Ureter (tissue), 1 donor: ENCODE data around the gene RAB14. TPM values are rescaled to one million over a fixed set of nuclear protein-coding genes. Genes with fewer than 3 reads are reported as not detected.
A peak's percentile ranks its signal among the peaks of the same experiment; 100 is the strongest.

ENCODE experiments used
- DNase-seq: peaks from one replicate; pipeline ENCODE4 v3.0.0-alpha.2; 2020; ENCODE audit warnings: low spot score
- total RNA-seq: library from RNA; stranded (reverse); gene quantifications from one replicate; pipeline ENCODE4 v1.2.4, GENCODE V29; 2023
- donor health status: DM: yes; HTN: yes; CAD: no.

RAB14 gene
- total RNA-seq = 115 TPM

DNA sequence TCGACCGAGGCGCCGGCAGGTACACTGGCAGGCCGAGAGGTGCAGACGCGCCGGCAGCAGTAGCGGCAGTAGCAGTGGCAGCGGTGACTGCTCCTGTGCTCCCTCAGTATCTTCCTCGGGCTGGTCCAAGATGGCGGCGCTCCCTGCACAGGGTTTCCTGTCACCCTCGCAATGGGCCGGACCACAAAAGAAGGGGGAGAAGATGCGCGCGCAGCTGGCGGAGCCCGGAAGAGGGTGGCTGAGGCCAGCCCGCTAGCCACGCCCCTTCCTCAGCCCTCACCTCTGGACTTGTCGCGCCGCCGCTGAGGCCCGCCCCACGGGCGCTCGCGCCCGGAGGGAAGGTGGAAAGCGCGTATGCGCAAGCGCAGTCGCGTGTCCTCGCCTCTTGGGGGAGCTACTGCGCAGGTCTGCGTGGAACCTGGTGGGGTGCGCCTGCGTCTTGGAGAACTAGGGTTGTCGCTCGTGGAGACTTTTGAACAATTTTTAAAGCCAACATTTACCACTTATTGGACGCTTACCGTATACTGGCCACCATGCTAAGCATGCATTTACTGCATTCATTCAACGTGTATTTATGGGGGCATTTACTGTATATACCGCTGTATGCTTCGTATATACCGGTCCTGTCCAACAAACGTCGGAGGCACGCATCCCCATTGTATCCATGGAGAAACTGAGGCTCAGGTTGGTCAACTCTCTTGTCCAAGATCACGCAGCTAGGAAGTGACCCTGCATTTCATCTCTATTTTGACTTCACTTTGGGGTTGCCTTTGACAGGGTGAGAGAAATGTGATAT lies at the start of gene RAB14:
Gene RAB14, minus strand, starts transcription at position 132 of the 796 bp plus-strand sequence. CDS start 8,457 bp downstream, outside the sequence.
- DNase-seq = peak; percentile 100

DNA sequence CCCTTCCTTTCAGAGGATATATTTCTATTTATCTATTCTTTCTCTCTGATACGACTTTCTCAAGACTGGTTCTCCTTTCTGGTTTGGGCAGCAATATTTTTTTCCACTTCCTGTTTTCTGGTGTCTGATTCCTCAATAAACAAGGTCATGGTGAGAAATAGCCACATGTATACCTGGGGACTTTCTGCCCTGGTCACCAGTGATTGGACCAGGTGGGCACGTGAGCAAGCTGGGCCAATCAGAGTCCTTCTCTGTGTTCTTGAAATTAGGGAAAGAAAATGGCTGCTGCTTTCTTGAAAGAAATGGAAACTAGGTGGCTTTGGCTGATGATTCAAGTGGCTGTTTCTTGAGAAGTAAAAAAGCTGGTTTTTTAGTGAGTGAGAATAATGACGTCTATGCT lies 47.9 kb upstream of the RAB14 start:
- no peak for DNase-seq

DNA sequence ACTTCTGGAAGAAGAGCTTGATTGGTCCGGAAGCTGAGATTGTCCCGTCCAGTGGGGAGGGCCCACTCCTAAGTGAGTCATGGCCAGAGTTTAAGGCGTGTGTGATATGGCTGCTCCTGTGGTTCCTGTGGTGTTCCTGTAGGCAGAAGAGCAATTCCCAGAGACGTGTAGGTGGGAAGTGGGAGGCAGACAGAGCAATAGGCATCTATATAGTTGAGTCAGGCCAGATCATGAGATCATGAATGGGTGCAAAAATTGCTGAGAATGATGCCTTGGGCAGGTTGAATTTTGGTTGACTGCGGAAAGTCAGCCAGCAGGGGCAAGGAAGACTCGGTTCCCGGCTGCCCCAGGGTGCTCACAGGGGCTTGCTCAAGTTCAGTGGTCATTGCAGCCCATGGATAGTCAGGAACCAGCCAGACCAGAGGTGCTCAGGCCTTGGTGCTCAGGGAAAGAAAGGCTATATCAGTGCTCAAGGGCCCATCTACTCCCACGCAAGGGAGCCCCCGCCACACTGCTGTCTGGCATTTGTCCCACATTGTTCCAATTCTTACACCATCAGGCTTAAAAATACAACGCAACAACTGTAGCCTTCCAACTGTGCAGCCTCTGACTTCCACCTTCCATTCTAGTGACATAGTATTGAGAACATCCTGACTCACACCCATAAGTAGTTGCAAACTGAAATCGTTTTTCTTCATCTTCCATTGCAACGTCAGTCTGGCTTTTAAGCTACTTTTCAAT lies 45.3 kb upstream of the RAB14 start:
- no peak for DNase-seq

DNA sequence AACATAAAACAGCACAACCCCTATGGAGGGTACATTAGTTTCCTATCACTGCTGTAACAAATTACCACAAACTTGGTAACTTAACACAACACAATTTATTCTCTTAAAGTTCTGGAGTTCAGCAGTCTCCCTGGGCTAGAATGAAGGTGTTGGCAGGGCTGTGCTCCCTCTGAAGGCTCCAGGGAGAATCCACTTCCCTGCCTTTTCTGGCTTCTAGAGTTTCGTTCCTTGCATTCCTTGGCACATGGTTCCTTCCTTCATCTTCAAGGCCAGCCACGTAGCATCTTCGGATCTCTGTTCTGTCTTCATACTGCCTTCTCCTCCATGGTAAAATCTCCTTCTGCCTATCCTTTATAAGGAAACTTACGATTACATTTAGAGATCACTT lies 41.3 kb upstream of the RAB14 start:
- DNase-seq = no peak

DNA sequence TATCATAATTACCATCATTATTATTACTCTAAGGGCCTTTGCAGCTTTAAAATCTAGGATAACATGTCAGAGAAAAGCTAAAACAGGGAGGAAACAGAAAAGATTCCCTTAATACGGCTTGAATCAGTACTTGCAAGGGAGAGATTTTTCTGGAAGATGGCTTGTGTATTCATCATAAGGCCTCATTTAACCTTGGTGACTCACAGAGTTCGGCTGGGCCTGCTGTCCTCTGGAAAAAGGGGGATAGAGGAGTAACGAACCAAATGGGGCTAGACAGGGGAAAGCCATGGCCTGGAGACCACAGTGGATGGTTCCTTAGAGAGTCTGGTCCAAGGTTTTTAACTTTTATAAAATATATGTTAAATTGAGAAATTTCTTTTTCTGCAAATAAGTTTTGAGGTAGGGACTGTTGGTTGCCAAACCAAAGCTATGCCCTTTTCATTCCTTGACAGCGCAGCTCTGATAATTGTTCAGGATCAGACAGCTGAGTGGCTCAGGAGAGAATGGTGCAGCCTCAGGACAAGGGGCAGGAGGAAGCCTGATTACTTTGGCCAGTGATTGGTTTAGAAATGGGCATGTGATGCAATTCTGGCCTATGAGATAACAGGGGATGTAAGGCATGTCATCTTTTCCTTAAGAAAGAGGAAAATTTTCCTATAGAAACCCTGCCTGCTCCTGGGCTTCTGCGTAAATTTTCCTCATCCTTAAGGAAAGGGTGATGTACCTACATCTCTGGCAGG lies 40.7 kb upstream of the RAB14 start:
- no peak for DNase-seq

DNA sequence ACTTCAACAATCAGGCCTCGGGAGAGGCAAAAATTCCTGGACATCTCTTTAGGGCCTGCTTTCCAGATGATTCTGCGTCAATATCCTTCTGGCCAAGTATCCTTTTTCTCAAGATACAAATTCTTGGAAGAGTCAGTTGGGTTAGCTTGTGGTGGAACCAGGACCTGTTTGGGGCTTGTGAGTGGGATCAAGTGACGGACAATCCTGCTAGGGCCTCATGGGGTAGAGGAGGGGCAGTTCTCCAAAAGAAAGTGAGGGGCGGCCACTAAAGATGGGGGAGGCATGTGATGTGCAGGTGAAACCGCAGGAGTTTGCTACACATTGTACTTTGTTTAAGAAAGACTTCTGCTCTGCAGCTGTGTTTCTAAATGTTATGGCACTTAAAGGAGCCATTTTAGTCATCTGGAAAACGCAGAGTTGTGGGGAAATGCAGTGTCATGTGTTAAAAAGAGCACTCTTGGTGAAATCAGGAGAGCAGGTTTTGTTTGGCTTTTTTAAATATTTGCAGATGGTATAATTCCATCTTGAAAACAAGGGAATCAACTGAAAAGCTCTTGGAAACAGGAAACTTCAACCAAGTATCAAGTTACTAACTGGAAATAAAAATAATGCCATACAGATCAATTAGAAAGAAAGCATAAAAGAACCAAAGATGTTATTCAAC lies 38.9 kb upstream of the RAB14 start:
- DNase-seq = no peak

DNA sequence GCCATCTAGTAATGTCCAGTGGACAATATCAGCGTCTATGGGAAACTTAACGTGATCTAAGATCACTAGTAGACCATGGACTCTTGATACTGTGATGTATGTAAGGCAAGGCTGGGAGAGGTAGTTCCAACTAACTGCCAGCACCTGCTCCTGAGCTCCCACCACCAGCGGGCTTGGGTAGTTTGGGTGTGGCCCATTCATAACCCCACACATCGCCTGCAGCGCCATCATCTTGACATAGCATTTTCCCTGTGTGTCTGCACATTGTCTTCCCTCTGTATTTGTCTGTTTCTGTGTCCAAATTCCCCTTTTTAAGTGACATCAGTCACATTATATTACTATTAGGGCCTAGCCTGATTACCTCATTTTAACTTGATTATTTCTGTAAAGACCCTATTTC lies 38.2 kb upstream of the RAB14 start:
- DNase-seq = no peak

DNA sequence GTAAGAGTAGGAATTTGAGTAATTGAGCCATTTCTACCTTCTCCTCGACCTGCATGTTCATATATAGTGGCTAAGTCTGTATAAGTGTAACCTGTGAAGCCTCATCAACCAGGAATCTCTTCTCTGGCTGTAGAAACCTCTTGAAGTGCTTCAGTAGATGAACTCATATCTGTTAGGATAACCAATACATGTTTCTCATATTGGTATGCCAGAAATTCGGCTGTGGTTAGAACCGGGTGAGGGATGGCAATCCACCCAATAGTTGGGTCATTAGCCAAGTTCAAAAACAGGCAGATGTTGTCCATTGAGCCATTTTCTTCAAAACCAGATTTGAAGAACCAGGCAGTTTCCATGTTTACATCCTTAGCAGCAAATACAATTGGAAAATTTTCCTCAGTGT lies 37.4 kb upstream of the RAB14 start:
- DNase-seq = no peak

DNA sequence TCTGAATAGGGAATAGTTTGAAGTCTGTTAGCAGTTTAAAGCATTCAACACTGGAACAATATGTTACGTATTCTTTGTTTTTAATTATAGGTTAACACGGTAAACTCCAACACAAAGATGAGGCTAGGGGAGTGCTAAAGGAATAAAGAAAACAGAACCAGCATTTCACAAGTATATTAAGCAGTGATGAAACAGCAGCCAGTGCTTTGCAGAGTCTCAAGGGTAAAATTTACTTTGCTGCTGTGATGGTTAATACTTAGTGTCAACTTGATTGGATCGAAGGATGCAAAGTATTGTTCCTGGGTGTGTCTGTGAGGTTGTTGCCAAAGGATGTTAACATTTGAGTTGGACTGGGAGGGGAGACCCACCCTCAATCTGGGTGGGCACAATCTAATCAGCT lies 36.2 kb upstream of the RAB14 start:
- DNase-seq = no peak

DNA sequence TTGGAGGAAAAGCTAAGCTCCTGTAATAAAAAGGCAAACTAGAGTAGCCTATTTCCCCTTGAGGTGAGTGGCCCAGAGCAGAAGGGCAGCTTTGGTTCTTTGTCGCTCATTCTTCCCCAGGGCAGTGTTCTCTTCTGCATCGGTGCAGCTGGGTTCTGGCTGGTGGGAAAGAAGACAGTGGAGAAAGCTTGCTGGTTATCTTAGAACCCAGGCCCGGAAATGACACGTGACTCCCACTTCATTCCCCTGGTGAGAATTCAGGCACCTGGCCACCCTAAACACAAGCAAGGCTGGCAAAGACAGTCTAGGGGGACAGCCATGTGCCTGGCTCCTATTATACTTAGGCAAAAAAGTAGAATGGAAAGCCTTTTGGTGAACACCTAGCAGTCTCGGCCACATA lies 33.8 kb upstream of the RAB14 start:
- no peak for DNase-seq

DNA sequence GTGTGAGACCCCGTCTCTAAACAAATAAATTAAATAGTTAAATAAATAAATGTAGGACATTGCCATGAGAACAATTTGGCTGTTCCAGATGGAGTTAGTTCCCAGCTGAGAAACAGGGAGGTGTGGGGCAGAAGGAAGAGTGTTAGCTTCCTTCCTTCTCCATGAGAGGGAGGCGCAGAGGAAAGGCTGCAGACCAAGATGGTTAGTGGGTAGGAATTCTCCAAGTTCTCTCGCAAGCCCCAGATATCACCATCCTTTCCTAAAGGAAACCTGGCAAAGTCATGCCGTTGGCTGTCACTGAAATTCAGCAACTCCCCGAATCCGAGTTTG lies 33.1 kb upstream of the RAB14 start:
- no peak for DNase-seq

DNA sequence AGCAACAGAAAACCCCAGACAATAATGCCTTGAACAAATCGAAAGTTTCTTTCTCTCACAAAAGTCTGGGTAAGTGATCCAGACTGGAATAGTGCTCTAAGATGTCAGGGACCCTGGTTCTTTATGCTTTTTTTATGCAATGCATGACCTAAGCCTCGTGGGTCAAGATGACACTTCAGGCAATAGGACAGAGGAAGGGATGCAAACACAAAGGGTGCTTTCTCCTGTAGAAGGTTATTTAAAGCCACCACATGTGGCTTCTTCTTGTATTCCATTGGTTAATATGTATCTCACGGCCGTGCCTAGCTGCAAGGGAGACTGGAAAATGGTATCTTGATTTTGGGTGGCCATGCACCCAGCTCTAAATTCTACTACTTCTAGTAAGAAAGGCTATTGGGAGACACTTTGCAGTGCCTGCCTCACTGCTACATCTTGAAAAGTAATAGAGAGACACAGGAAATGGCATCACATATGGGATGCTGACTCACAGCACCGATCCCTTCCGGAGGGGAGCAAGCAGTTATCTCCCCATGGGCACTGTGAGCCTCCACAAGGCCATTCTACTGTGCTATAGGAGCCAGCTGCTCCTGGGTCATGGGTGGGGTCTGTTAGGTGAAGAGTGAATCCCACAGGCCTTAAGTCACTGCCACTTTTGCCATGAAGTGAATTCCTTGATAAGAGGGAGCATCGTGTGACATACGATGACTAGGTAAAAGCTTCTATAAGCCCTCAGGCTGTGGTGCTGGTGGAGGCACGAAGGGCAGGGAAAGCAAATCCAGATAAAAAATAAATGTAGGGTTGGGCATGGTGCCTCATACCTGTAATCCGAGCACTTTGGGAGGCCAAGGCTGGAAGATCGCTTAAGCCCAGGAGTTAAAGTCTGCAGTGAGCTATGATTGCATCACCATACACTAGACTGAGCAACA lies 32.5 kb upstream of the RAB14 start:
- no peak for DNase-seq

DNA sequence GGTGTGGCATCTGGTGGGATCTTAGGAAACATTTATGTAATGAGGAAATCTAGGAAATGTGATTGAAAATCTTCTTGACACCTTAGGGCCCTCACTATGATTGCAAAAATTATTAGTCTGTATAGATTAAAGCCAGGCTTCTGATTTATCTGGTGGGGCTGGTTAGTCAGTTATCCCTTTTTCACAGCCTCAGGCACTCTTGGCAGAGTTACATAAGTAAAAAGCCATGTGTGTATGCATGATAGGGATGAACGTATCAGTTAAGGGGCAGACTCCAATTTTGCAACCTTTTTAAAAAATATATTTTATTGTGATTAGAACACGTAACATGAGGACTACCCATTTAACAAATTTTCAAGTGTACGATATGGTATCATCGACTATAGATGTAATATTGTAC lies 30.6 kb upstream of the RAB14 start:
- DNase-seq = no peak

DNA sequence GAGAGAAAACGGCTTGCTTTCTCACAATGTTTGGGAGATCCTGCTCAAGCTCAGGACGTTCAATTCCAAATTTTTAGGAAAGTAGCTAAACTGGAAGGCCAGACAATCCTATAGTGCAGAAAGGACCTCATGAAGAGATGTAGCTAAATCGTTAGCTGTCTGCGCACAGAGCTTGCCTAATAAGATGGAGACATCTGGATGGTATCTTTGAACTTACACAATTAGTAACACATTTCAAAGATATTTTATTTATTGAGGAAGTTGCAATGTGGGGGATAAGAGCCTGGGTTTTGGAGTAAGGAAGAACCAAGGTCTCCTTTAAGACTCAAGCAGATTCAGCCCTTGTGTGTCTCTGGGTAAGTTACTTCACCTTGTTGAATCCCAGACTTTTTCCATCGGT lies 28.6 kb upstream of the RAB14 start:
- no peak for DNase-seq

DNA sequence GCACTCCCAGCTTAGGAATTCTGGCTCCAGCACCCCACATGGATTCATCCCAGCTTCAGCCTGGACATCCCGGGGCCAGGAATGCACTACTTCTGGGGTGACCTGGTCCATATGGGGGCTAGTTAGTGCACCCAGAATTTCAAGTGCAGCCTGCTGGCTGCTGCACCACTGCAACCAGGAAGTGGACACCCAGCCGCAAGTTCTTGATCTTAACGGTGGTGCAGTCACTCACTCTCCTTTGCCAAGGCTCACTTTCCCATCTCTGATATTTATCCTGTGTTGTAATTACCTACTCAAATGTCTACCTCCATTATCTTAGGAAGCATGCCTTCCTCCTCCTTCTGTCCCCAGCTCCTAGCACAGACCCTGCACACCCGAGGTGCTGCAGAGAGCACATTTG lies 26.2 kb upstream of the RAB14 start:
- no peak for DNase-seq

DNA sequence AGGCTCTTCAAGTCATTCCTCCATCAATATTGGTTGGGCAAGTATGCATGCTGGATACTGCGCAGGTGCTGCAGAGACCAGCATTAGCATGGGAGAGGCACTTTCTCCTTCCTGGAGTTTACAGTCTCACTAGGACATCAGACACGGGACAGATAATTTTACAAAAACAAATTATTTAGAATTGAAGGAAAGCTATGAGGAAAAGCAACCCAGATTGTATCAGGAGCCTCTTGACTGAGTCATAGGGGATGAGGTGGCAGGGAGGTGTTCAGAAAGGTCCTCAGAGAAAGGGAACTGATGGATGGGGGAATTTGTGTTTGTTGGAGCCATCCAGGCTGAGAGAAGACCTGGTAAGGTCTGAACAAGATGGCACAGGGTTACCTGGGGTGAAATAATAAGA lies 24.5 kb upstream of the RAB14 start:
- DNase-seq = no peak

DNA sequence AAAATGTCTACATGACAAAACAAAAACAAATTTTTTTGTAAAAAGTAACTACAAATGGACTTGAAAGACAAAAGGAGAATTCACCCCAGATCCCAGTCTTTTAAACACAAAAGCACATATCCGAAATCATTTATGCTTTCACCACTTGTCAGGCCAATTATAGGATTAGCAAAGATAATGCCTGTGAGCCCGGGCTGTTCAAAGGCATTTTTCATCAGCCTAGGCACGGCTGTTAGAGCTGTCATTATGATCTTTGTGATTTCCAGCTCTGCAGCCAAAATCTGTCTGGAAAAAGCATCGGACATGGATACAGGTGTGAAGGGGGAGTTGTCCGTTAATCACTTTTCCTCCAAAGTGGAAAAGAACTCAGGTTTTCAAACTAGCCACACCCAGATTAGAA lies 23.6 kb upstream of the RAB14 start:
- DNase-seq = no peak

DNA sequence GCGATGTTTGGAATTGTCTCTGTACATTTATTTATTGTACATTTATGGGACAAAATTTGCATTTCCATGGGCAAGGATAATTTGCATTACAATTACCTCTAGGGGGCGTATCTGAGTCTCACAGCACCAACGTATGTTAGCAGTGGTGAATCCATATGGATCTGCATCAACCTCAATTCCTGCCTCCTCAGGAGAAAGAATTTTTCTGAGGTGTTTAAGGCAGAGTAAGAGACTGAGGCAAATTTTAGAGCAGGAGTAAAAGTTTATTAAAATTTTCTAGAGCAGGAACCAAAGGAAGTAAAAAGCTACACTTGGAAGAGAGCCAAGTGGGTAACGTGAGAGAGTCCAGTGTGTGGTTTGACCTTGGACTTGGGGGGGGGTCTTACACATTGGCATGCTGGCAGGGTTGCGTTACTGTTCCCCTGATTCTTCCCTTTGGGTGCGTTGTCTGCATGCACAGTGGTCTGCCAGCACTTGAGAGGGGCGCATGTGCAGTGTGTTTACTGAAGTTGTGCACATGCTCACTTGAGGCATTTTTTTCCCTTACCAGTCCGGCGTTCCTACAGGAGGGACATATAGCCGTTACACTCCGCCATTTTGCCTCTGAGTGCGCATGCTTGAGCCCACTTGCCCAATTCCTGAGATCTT lies 21.0 kb upstream of the RAB14 start:
- no peak for DNase-seq

DNA sequence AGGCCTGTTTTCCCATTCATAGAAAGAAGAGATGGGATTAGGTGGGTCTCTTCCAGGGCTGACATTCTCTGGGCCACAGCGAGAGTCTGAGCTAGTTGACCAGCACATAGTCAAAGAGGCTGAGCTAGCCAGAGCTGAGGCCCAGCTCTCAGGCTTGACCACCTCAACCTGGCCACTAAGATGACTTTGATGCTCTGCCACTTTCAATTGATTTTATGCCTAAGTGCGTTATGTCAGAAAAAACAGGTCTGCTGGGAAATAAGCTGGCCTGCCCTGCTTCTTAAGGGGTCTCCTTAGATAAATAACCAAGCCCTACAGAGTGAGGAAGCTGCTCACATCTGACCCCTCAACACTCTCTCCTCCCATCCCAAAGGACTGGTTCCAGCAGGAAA lies 20.0 kb upstream of the RAB14 start:
- no peak for DNase-seq

DNA sequence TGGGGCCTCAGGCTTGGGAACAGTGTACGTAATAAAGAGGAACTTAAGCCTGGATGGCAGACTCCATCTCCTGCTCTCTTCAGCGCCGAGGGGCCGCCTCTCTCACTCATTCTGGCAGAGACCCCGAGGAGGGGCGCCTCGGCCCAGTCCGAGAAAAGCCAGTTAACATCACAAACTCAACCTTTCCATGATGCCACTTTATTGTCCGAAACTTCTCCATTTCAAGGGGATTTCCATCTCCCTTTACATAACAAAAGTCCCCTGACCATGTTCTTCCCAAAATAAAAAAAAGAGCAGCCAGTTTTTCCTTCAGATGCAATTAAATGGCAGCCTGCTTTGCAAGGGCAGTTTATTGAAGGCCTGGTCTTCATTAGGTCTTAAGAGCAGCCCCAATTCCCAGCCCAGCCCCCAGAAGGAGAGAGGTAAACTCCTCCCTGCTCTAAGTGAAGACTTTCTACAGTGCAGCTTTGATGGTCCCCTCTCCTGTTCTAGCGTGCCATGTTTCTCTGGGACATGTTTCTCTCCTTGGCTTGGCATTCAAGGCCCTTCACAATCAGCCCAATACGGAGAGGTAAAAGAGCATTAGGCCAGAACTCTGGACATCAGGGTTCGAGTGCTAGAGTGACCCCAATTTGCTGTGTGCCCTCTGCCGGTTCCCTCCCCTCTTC lies 19.5 kb upstream of the RAB14 start:
- no peak for DNase-seq
